Heart right ventricle (tissue), 16 donors: Measurements from ENCODE around the gene TSC22D1. TPM values are rescaled to one million over a fixed set of nuclear protein-coding genes. Genes with fewer than 3 reads are reported as not detected.

Experiments
- ATAC-seq, 8 donors: fragments of 200-7000 bp; cut with Tn5 transposase; one replicate each; pipeline ENCODE4 v1.9.1; 2020; ENCODE audit warnings: mild to moderate bottlenecking in 8 of 8, moderate library complexity in 8 of 8, moderate number of reproducible peaks in 1 of 8
- DNase-seq, 2 donors: peaks; one replicate each; pipeline ENCODE4 v3.0.0-alpha.2; 2020
- H3K27ac ChIP-seq, 10 donors: fragments of 200-600 bp; sonication (generic) in 2 of 10; one replicate each; pipeline versions ENCODE4 v1.5.0 to v1.8.0; 2020 to 2022; ENCODE audit warnings: mild to moderate bottlenecking in 3 of 10
- H3K27me3 ChIP-seq, 7 donors: fragments of 200-600 bp; one replicate each; pipeline ENCODE4 v1.8.0; 2021 to 2022; ENCODE audit warnings: mild to moderate bottlenecking in 2 of 7
- H3K36me3 ChIP-seq, 9 donors: fragments of 200-600 bp; sonication (generic) in 1 of 9; one replicate each; pipeline versions ENCODE4 v1.5.0 to v1.8.0; 2020 to 2022; ENCODE audit warnings: mild to moderate bottlenecking in 2 of 9
- H3K4me1 ChIP-seq, 9 donors: fragments of 200-600 bp; sonication (generic) in 1 of 9; one replicate each; pipeline versions ENCODE4 v1.5.0 to v1.8.0; 2020 to 2022; ENCODE audit warnings: mild to moderate bottlenecking in 4 of 9
- H3K4me3 ChIP-seq, 10 donors: fragments of 200-600 bp; sonication (generic) in 2 of 10; one replicate each; pipeline versions ENCODE4 v1.5.0 to v1.8.0; 2020 to 2022; ENCODE audit warnings: mild to moderate bottlenecking in 7 of 10, moderate library complexity in 2 of 10
- H3K9me3 ChIP-seq, 11 donors: fragments of 200-600 bp in 10 of 11; sonication (generic) in 2 of 11; one replicate each; pipeline versions ENCODE4 v1.5.0 to v1.8.0; 2013 to 2022; ENCODE audit warnings: mild to moderate bottlenecking in 2 of 11, control low read depth in 1 of 11, moderate library complexity in 1 of 11
- WGBS, 2 donors: extraction: QIAGEN DNeasy Blood & Tissue Kit; methylation state at CpG; one replicate each; pipeline ENCODE4 v1.1.7; 2013; ENCODE audit warnings: inconsistent platforms in 1 of 2; 5-methylcytosine and 5-hydroxymethylcytosine counted together
- intact Hi-C, 10 donors: fragments of 100-400 bp; cut with DNase I; formaldehyde crosslinking; loops; one replicate each; pipeline versions ENCODE4 v1.11.1 to v1.14.2; 2022
- polyA plus RNA-seq, 2 donors: library from polyadenylated mRNA; stranded (reverse); fragments of 200-250 nt; gene quantifications; one replicate each; pipeline ENCODE4 v1.2.3, GENCODE V29; 2013
- total RNA-seq, 10 donors: library from RNA; stranded (reverse); fragmentation: NEBNext Ultra II Directional in 3 of 10; extraction: Animal tissue kit (Norgen Biotek cat#: 25700) in 3 of 10; gene quantifications; one replicate each; pipeline versions ENCODE4 v1.2.1 to v1.2.4, GENCODE V29; 2021 to 2023
- TF ChIP-seq, protein P1 (sequence below), 9 donors: fragments of 200-600 bp; sonication (generic) in 2 of 9; IDR thresholded peaks; one replicate each; pipeline versions ENCODE4 v1.5.0 to v1.8.0; 2021 to 2022; ENCODE audit warnings: antibody characterized with exemption in 9 of 9, mild to moderate bottlenecking in 5 of 9, moderate library complexity in 1 of 9
- donor health status: Arrhythmogenic right ventricular cardiomyopathy.
- donor health status: ischemic (EF 13 %, LVEDD 7.1; RV severe dilation, severe dysfunction).
- donor health status: healthy with polysubstance abuse.
- donor health status: DM: no; HTN: yes; CAD: no.
- donor health status: DM: no; HTN: no; CAD: no.
- donor health status: ischemic (EF 25% LVEDD 6.9; RV normal size, moderate dysfunction).
- donor health status: ischemic (EF 25% LVEDD 5.7; RV mildly dilated, moderate dysfunction).
- donor health status: healthy.
- donor health status: DM: yes; HTN: yes; CAD: no.
- donor health status: Ischemic cardiomyopathy.
- donor health status: ischemic (EF 35%, LVEDD 5.7; RV mildly dilated, moderate dysfunction).
- donor health status: nonischemic (EF 11% LVEDD 7.7; RV severe dilation, severe dysfunction).
- donor health status: DM: yes; HTN: yes; CAD: no.
- donor health status: PGD.
- donor health status: ischemic (EF 29% LVEDD 5.4; RV normal size, mild dysfunction).
- donor health status: nonischemic (EF 23%, LVEDD 6.1; RV moderate dilation, normal function).

TSC22D1 gene
- total and polyA plus RNA-seq, 12 donors: 48.5 to 200 (median 113) TPM

DNA sequence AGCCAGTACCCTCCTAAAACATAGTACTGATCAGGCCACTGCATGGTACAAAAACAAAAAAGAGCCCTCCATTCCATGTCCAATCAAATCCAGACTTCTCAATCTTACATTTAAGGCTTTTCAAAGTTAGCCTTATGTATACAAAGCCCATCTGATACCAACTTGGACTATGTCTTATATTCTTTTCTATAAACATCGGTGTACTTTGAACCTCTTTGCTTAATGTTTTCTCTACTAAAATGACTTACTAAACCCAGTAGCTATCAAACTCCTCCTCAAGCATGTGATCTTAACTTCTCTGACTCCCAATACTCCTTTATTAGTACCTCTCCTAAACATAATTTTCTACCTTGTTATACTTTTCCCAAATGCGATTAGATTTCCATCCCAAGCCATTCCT lies 14.8 kb downstream of the TSC22D1 start:
- Histone ChIP-seq H3K4me3 (no peak overlapping the region), H3K4me1 (peaks cover 0 to 4% (median 0%) of the 10 kb centered on the region in 9 donors), H3K36me3 (peaks cover 0 to 8% (median 0%) of the 10 kb centered on the region in 9 donors), H3K27ac (no peak overlapping the region), H3K27me3 (no peaks in the 10 kb centered on the region), H3K9me3 (no peaks in the 10 kb centered on the region)
- TF ChIP-seq, protein P1, sequence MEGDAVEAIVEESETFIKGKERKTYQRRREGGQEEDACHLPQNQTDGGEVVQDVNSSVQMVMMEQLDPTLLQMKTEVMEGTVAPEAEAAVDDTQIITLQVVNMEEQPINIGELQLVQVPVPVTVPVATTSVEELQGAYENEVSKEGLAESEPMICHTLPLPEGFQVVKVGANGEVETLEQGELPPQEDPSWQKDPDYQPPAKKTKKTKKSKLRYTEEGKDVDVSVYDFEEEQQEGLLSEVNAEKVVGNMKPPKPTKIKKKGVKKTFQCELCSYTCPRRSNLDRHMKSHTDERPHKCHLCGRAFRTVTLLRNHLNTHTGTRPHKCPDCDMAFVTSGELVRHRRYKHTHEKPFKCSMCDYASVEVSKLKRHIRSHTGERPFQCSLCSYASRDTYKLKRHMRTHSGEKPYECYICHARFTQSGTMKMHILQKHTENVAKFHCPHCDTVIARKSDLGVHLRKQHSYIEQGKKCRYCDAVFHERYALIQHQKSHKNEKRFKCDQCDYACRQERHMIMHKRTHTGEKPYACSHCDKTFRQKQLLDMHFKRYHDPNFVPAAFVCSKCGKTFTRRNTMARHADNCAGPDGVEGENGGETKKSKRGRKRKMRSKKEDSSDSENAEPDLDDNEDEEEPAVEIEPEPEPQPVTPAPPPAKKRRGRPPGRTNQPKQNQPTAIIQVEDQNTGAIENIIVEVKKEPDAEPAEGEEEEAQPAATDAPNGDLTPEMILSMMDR (IDR thresholded peaks at IDR 0.05): no peak
- DNase-seq (no peak), ATAC-seq (no peak)
- WGBS, 2 donors: 96 to 98% methylated on average over 2 of the region's 2 CpGs
- intact Hi-C loops: no loop called here

DNA sequence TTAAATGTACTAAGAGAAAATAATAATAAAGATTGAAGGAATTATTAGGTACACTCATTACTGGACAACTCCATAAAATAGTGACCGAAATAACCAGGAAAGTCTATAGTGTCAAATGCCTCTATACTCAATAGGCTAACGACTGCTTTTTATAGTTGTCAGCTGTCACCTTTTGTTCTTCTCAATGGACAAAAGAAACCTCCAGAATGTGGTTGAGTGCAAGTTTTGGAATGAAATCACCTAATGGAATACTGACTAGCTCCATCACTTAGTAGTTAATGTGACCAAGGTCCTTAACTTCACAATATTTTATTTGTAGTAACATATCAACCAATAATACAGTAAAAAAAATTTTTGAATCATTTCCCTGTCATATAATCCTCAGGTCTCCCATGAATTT lies 18.1 kb downstream of the TSC22D1 start:
- no peaks in the 10 kb centered on the region for H3K27me3 ChIP-seq
- H3K27ac ChIP-seq: no peak overlapping the region
- no peaks in the 10 kb centered on the region for H3K9me3 ChIP-seq
- peaks cover 0 to 4% (median 0%) of the 10 kb centered on the region in 9 donors for H3K4me1 ChIP-seq
- 81 to 82% methylated on average over 2 of the region's 2 CpGs for WGBS, 2 donors
- TF ChIP-seq, protein P1 (IDR thresholded peaks at IDR 0.05): no peak
- intact Hi-C loops: no loop called here
- ATAC-seq: no peak
- H3K4me3 ChIP-seq: no peak overlapping the region
- no peak for DNase-seq
- H3K36me3 ChIP-seq: peaks cover 0 to 14% (median 0%) of the 10 kb centered on the region in 9 donors

DNA sequence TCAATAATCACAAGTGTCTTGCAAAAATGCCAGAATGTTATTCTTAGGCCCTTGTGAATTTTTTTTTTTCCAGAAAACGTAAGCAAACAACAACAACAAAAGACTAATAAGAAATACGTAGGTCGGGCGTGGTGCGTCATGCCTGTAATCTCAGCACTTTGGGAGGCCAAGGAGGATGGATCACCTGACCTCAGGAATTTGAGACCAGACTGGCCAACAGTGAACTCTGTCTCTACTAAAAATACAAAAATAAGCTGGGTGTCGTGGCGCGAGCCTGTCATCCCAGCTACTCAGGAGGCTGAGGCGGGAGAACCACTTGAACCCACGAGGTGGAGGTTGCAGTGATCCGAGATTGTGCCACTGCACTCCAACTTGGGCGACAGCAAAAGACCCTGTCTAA lies 20.9 kb downstream of the TSC22D1 start:
- Histone ChIP-seq H3K27me3 (no peaks in the 10 kb centered on the region), H3K4me3 (no peak overlapping the region), H3K9me3 (no peaks in the 10 kb centered on the region), H3K4me1 (no peaks in the 10 kb centered on the region), H3K36me3 (peaks cover 0 to 28% (median 0%) of the 10 kb centered on the region in 9 donors), H3K27ac (no peak overlapping the region)
- TF ChIP-seq, protein P1 (IDR thresholded peaks at IDR 0.05): no peak
- no peak for DNase-seq
- intact Hi-C loops: no loop called here
- 93% methylated on average over 12 of the region's 12 CpGs for WGBS, 2 donors
- no peak for ATAC-seq

DNA sequence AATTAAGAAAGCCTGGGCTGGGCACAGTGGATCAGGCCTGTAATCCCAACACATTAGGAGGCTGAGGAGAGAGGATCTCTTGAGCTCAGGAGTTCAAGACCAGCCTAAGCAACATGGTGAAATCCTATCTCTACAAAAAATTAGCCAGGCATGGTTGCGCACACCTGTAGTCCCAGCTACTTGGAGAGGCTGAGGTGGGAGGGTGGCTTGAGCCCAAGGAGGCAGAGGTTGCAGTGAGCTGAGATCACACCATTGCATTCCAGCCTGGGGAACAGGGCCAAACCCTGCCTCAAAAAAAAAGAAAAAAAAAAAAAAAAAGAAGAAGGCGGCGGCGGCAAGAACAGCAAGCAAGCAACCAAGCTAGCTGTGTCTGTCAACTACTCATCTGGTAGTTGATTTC lies 26.7 kb downstream of the TSC22D1 start:
- ATAC-seq (no peak), DNase-seq (no peak)
- intact Hi-C loops: no loop called here
- Histone ChIP-seq H3K4me1 (no peaks in the 10 kb centered on the region), H3K4me3 (no peak overlapping the region), H3K27ac (no peak overlapping the region), H3K27me3 (no peaks in the 10 kb centered on the region), H3K9me3 (no peaks in the 10 kb centered on the region), H3K36me3 (peaks cover 0 to 16% (median 0%) of the 10 kb centered on the region in 9 donors)
- WGBS, 2 donors: 95 to 100% methylated on average over 3 to 4 of the region's 4 CpGs
- TF ChIP-seq, protein P1 (IDR thresholded peaks at IDR 0.05): no peak
